SK-N-SH (cell line): ENCODE data around the gene CLIC5.

ENCODE experiments used
- EP300 ChIP-seq, 2 experiments: IDR thresholded peaks; 2 replicates each; pipeline versions ENCODE4 v1.4.0 to v1.6.1; 2012; ENCODE audit warnings: borderline replicate concordance in 1 of 2, low read depth in 1 of 2, low read length in 1 of 2
- JUND ChIP-seq: IDR thresholded peaks from 2 replicates; pipeline ENCODE4 v1.4.0; 2012

- TF ChIP-seq EP300 (IDR thresholded peaks at IDR 0.05; ENCODE audit: borderline replicate concordance in 1 of 2, low read depth in 1 of 2, low read length in 1 of 2) (no peak), JUND (no peak)
Measured at GRCh38 chr6:45970326-45970725, 45.3 kb downstream of the CLIC5 start.
